GM10847 (cell line): ENCODE data around the gene UNC79.

Source experiments
- POLR2A ChIP-seq: IDR thresholded peaks from 2 replicates; pipeline ENCODE4 v1.6.1; 2011; ENCODE audit not compliant: insufficient read length; ENCODE audit errors: extremely low read depth

Gene UNC79

DNA sequence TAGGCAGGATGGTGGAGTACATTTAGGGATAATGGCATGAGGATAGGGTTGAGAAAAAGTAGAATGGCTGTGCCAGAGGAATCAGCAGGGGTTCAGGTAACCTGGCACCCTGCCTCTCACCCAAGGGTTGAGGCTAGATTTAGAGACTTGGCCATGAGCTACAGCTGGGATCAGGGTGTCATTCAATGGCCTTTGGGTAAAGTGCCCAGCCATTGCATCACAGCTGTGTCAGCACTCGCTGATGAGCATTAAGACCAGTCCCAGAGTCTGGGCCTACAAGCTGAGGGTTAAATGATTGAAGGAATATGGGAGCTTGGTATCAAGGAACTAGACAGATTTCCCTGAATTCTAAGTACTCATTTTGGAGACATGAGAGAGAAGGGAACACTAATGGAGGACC is 243.6 kb downstream of the UNC79 start:
- TF ChIP-seq POLR2A: no peak

DNA sequence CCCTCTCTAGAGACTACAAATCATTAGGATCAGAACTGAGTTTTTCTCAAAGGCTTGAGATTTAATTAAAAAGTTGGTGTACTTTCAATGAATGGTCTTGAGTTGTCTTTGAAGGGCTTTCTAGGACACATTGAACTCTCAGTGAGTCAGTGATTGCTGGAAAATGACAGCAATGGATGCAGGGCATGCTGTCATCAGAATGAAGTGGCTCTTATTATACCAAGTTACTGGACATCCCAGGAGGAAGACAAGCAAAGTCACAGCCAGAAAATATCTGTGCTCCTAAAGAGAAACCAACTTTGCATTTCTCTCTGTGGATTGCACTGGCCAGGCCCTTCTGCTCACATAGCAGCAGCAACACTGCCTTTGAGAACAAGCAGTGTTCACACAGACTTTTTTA is 244.9 kb downstream of the UNC79 start:
- TF ChIP-seq POLR2A: no peak

DNA sequence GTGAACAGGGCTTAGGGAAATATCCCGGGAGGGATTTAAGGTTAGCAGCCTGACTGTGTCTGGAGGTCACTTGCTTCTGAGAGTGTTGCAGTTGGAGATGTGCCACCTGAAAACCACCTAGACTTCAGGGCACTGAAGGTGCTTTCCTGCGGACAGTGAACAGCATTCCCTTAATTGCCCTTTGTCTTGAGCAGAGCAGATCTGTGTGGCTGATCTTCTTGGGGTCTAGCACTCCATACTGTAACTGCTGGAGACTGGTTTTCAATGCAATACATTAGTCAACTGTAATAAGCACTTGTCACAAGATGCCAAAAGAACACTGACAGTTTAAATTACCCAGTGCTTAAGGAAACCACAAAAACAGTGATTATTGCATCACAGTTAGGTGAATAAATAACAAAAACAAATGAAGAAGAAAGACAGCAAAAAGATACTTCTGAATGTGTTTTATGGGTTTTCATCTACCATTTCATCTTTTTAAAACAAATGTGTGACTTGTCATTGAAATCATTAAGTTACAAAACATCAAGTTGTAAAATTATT is 245.7 kb downstream of the UNC79 start:
- no peak for TF ChIP-seq POLR2A

- TF ChIP-seq POLR2A: no peak
Observed at GRCh38 chr14:93682459-93682858, 251.7 kb downstream of the UNC79 start.

DNA sequence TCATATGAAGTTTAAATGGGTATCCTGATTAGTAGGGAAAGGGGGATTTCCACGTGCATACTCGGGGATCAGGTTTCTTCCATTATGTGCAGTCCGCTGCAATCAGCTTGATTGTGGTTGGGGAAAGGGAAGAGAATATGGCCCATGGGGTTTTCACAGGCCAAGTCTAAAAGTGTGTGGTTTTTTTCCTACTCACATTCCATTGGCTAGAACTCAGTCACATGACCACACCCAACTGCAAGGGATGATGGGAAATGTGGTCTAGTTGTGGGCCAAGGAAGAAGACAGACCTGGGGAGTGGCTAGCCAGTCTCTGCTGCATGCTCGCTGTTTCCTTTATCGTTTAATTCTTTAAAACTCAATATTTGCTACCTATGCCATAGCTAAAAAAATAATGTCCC is 252.5 kb downstream of the UNC79 start:
- TF ChIP-seq POLR2A: no peak

DNA sequence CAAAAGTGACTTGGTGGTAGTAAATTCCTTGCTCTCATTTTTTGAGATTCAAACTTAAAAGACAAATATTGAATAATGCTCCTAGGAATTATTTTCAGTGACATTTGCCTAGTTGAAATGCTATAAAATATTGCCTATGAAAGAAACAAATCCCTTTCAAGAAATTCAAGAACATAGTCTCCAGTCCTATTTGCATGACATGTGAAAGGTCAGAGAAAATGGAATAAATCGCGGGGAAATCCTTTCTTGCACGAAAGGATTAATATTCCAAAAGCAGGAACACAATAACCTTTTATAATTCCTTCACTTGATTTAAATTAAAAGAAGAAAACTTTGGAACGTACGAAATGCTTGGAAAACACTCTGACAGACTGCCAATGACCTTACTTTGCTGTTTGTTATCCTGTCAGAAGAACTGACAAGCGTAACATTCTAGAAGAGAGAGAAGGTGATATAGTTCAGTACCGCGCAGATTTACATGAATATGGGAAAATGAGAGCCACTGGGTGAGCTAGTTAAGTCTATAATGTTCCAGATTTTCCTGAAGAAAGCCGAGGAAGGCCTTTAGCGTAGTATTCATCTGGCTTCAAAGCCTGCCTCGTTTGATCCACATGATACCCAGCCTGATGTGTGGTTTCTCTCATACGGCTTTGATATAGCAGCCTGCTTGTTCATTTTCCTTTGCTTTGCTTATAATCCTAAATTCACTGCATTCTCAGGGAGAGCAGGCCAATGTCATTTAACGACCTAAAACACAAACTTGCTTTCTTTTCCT is 254.6 kb downstream of the UNC79 start:
- no peak for TF ChIP-seq POLR2A

DNA sequence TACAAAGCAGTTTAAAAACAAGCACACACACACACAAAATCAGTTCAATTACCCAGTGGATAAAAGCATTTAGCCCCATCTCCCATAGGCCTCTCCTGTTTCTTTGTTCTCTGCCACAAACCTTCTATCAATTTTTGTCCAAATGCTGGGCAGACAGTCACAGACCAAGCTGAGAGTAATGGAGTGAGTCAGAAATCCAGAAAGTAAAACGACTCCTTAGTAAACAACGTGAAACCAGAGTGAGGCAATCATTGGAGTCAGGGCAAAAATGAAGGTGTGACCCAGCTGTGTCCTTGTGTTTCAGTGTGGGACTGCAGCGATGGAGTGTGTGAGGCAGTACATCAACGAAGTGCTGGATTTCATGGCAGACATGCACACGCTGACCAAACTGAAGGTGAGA is 255.5 kb downstream of the UNC79 start:
- TF ChIP-seq POLR2A: no peak

- no peak for TF ChIP-seq POLR2A
Observed at GRCh38 chr14:93688239-93688666, 257.5 kb downstream of the UNC79 start.

GRCh38 chr14:93688820-93689219 is 258.1 kb downstream of the UNC79 start:
- no peak for TF ChIP-seq POLR2A

- no peak for TF ChIP-seq POLR2A
Observed at GRCh38 chr14:93690146-93690545, 259.4 kb downstream of the UNC79 start.

GRCh38 chr14:93691042-93691780 is 260.5 kb downstream of the UNC79 start:
- no peak for TF ChIP-seq POLR2A

- TF ChIP-seq POLR2A: no peak
Observed at GRCh38 chr14:93693914-93694313, 263.2 kb downstream of the UNC79 start.

GRCh38 chr14:93700928-93701327 is 270.2 kb downstream of the UNC79 start:
- TF ChIP-seq POLR2A: no peak

GRCh38 chr14:93701562-93701961 is 270.8 kb downstream of the UNC79 start:
- TF ChIP-seq POLR2A: no peak

DNA sequence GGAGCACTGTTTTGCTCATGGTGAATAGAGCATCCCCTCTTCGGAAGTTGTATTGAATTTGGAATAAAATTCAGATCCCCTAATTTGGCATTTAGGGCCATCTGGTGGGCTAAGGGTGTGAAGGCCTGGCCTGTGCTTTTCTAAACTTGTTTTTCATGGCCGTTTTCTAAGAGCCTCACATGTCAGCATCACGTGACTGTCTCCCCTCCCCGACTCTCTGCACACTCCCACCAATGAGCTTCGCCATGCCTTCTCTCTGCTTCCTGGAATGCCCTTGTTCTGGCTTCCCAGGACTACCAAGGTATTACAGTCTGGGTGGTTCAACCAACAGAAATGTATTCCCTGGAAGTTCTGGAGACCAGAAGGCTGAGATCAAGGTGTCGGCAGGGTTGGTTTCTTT is 272.2 kb downstream of the UNC79 start:
- TF ChIP-seq POLR2A: no peak

DNA sequence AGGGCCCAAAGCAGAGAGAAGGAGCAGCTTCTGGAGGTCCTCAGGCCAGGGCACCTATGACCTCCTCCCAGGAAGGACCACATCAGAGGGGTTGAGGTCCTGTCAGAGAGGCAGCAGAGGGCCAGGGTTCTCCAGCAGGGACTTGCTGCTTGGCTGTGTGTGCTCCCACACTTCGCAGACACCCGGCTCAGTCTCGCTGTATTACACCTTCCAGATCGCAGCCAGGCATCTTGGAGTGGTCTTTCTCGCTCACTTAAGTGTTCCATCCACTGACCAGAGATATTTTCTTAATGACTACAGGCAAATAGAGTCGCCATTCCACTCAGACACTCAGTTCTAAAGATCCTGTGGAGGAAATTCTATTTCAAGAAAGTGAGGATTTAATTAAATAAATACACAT is 273.2 kb downstream of the UNC79 start:
- no peak for TF ChIP-seq POLR2A
